GM20431 (cell line): ENCODE results near the gene FANCL.
"Not testable (repeated sequence)": the region's sequence is repeated elsewhere in the genome, so short reads cannot be mapped to it uniquely, and the experiment has no call there.

Source experiments
- in situ Hi-C: fragments of 300-500 bp; cut with MseI, MboI; formaldehyde crosslinking; loops from one replicate; pipeline ENCODE4 v1.15.0; 2020; ENCODE audit warnings: low sequenced_read_pairs; ENCODE audit not compliant: unreplicated experiment

The FANCL gene

GRCh38 chr2:58240670-58241545, at the start of gene FANCL:
Gene FANCL, minus strand, starts transcription at chr2:58241325. Its CDS starts 12 bp downstream, at chr2:58241313.
- in situ Hi-C loops, result loop anchor here (25.0 kb wide), 1 partner anchor 329 kb away; no protein-coding TSS in a partner anchor

GRCh38 chr2:58289029-58289428, 47.9 kb upstream of the FANCL start:
- in situ Hi-C loops, result no loop called here

- in situ Hi-C loops, result no loop called here
Observed at GRCh38 chr2:58283931-58284330, 42.8 kb upstream of the FANCL start.

GRCh38 chr2:58275144-58275543, 34.0 kb upstream of the FANCL start:
- in situ Hi-C loops, result not testable (repeated sequence)

GRCh38 chr2:58271826-58272225, 30.7 kb upstream of the FANCL start:
- in situ Hi-C loops, result no loop called here

- in situ Hi-C loops, result no loop called here
Observed at GRCh38 chr2:58268685-58269084, 27.6 kb upstream of the FANCL start.

- in situ Hi-C loops, result no loop called here
Observed at GRCh38 chr2:58266211-58266610, 25.1 kb upstream of the FANCL start.

GRCh38 chr2:58261209-58261608, 20.1 kb upstream of the FANCL start:
- in situ Hi-C loops, result no loop called here

- in situ Hi-C loops, result not testable (repeated sequence)
Observed at GRCh38 chr2:58258456-58258855, 17.3 kb upstream of the FANCL start.

- in situ Hi-C loops, result not testable (repeated sequence)
Observed at GRCh38 chr2:58251331-58252201, 10.4 kb upstream of the FANCL start.

- in situ Hi-C loops, result loop anchor here (25.0 kb wide), 1 partner anchor 329 kb away; no protein-coding TSS in a partner anchor
Observed at GRCh38 chr2:58241546-58241864, 380 bp upstream of the FANCL start.

GRCh38 chr2:58239243-58239925, 1.7 kb downstream of the FANCL start:
- in situ Hi-C loops, result loop anchor here (25.0 kb wide), 1 partner anchor 327 kb away; no protein-coding TSS in a partner anchor

GRCh38 chr2:58237741-58238140, 3.4 kb downstream of the FANCL start:
- in situ Hi-C loops, result loop anchor here (25.0 kb wide), 1 partner anchor 325 kb away; no protein-coding TSS in a partner anchor

- in situ Hi-C loops, result loop anchor here (25.0 kb wide), 1 partner anchor 324 kb away; no protein-coding TSS in a partner anchor
Observed at GRCh38 chr2:58235984-58236383, 5.1 kb downstream of the FANCL start.

- in situ Hi-C loops, result loop anchor here (25.0 kb wide), 1 partner anchor 323 kb away; no protein-coding TSS in a partner anchor
Observed at GRCh38 chr2:58235170-58235569, 6.0 kb downstream of the FANCL start.

- in situ Hi-C loops, result loop anchor here (25.0 kb wide), 1 partner anchor 316 kb away; no protein-coding TSS in a partner anchor
Observed at GRCh38 chr2:58228299-58228698, 12.8 kb downstream of the FANCL start.

GRCh38 chr2:58227171-58227917, 13.8 kb downstream of the FANCL start:
- in situ Hi-C loops, result loop anchor here (25.0 kb wide), 1 partner anchor 315 kb away; no protein-coding TSS in a partner anchor

- in situ Hi-C loops, result no loop called here
Observed at GRCh38 chr2:58221909-58222308, 19.2 kb downstream of the FANCL start.

GRCh38 chr2:58215429-58215828, 25.7 kb downstream of the FANCL start:
- in situ Hi-C loops, result no loop called here
